ENCODE data around the gene MAPK7. TPM values are rescaled to one million over a fixed set of nuclear protein-coding genes. Genes with fewer than 3 reads are reported as not detected.

The MAPK7 gene
- total RNA-seq, 1 experiment from 2014 or later, result 40.0 TPM

DNA sequence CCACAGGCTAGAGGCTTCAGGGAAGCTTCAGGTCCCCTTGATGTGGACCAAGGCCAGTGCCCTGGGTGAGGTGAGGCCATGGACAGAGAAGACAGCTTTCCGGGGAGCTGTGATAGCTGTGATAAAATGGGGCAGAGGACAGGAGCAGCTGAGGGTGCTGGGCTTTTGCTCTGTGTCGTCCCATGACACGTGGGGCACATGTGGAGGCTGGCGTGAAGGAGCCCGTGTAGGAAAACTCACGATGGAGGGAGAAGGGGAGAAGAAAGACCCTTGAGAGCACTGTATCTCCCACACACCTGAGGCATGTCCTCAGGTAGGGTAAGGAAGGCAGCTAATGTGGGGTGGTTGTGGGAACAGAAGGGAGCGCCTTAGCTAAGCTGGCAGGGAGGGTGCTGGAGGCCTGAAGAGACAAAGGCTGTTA is 37.1 kb upstream of the MAPK7 start:
- DNase-seq (ENCODE audit: low spot score), result no peak
- no peak overlapping the region for H3K27ac ChIP-seq (ENCODE audit: low read depth, low read length, poor library complexity, severe bottlenecking)
- H3K9me3 ChIP-seq (ENCODE audit: low read depth, low read length, poor library complexity, severe bottlenecking), result no peaks in the 10 kb centered on the region
- ChIA-PET POLR2A (ENCODE audit: low non-redundant PET) (no interaction called here), CTCF (no interaction called here)
- H3K27me3 ChIP-seq (replicated peaks; ENCODE audit: insufficient read depth, low read depth, low read length, poor library complexity), result no peaks in the 10 kb centered on the region
- H3K36me3 ChIP-seq (ENCODE audit: insufficient read depth, low read length, poor library complexity, severe bottlenecking), result no peaks in the 10 kb centered on the region
- no peak for TF ChIP-seq EZH2 (IDR thresholded peaks at IDR 0.05; ENCODE audit: borderline replicate concordance, low read depth, low read length, poor library complexity, severe bottlenecking)
- TF ChIP-seq, protein P1, sequence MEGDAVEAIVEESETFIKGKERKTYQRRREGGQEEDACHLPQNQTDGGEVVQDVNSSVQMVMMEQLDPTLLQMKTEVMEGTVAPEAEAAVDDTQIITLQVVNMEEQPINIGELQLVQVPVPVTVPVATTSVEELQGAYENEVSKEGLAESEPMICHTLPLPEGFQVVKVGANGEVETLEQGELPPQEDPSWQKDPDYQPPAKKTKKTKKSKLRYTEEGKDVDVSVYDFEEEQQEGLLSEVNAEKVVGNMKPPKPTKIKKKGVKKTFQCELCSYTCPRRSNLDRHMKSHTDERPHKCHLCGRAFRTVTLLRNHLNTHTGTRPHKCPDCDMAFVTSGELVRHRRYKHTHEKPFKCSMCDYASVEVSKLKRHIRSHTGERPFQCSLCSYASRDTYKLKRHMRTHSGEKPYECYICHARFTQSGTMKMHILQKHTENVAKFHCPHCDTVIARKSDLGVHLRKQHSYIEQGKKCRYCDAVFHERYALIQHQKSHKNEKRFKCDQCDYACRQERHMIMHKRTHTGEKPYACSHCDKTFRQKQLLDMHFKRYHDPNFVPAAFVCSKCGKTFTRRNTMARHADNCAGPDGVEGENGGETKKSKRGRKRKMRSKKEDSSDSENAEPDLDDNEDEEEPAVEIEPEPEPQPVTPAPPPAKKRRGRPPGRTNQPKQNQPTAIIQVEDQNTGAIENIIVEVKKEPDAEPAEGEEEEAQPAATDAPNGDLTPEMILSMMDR (conservative IDR thresholded peaks at IDR 0.05; ENCODE audit: low read depth, low read length), result no peak
- intact Hi-C loops (cut with micrococcal nuclease; ENCODE audit: unreplicated experiment), result no loop called here
- no peak overlapping the region for H3K4me3 ChIP-seq (ENCODE audit: low read depth, low read length, poor library complexity, severe bottlenecking)
- no TSS peak for BruUV-seq (replicated peaks)
- H3K4me1 ChIP-seq (ENCODE audit: insufficient read depth, low read length, poor library complexity, severe bottlenecking), result no peaks in the 10 kb centered on the region

DNA sequence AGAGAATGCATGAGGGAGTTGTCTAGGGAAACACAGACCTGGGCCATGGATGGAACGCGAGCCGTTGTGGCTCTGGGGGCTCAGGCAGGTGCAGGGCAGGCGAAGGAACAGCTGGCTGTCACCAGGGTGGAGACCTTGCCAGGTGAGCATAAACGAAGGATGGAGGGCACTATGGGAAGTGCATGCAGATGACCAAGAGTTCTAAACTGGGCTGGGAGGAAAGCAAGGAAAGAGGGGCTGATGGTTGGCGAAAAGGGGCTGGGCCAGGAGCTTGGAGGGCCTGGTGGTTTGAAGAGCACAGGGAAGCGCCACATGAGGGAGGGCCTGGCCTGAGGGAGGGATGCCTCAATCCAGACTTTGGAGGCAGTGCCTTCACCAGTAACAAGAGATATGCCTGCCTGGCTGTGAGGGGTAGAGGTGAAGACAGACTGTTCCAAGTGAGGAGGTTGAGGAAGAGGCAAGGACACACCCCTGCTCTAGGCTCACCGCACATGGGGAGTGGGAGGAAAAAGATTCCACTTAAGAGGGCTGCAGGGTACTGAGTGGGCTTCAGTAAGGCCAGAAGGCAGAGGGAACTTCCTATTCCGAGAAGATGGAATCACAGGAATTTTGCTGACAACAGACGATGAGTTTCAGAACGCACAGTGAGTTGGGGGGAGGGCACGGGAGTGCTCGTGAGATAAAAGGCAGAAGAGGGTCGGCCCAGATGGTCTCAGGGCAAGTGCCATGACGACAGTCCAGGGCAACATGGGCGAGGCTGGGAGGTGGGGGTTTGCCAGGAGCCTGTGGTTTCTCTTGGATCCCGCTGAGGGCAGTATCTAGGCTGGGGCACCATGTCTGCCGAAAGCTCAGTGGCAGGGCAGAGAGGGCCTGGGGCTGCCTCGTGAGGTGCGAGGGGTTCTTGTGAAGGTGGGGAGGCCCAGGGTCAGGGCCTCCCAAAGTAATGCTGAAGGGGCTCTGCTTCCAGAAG is 36.4 kb upstream of the MAPK7 start:
- Histone ChIP-seq H3K36me3 (ENCODE audit: insufficient read depth, low read length, poor library complexity, severe bottlenecking) (no peaks in the 10 kb centered on the region), H3K4me3 (ENCODE audit: low read depth, low read length, poor library complexity, severe bottlenecking) (no peak overlapping the region), H3K27ac (ENCODE audit: low read depth, low read length, poor library complexity, severe bottlenecking) (no peak overlapping the region), H3K4me1 (ENCODE audit: insufficient read depth, low read length, poor library complexity, severe bottlenecking) (peaks cover 7% of the 10 kb centered on the region), H3K9me3 (ENCODE audit: low read depth, low read length, poor library complexity, severe bottlenecking) (no peaks in the 10 kb centered on the region), H3K27me3 (replicated peaks; ENCODE audit: insufficient read depth, low read depth, low read length, poor library complexity) (no peaks in the 10 kb centered on the region)
- POLR2A ChIA-PET (ENCODE audit: low non-redundant PET), result no interaction called here
- TF ChIP-seq, protein P1 (conservative IDR thresholded peaks at IDR 0.05; ENCODE audit: low read depth, low read length), result no peak
- no peak for TF ChIP-seq EZH2 (IDR thresholded peaks at IDR 0.05; ENCODE audit: borderline replicate concordance, low read depth, low read length, poor library complexity, severe bottlenecking)
- BruUV-seq (replicated peaks), result no TSS peak
- CTCF ChIA-PET, result no interaction called here
- DNase-seq (ENCODE audit: low spot score), result no peak
- intact Hi-C loops (cut with micrococcal nuclease; ENCODE audit: unreplicated experiment), result no loop called here

DNA sequence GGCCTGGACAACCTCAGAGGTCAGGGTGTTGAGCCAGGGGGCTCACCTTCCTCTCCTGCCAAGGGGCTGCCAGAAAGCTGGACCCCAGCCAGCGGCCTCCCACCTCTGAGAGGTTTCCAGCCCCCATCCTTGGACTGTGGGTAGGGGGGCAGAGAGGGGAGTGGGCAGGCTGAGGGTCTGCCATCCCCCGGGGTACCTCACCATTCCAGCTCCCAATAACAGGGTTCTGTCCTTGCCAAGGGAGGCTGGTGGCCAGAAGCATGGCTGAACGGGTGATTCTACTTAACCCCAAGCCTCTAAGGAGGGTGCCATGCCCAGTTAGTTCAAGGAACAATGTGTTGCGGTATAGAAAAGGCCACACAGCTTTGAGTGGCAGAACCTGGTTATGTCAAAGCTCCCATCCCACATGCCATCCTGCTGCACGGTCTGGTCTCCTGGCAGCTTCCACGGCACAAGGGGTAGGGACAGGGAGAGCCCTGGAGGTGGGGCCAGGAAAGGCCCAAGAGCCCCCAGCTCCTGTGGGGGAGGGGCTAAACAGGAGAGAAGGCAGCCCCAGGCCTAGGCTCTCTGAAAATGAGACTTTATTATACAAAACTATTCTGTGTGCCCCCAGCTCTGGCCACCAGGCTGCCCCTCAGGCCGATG is 35.6 kb upstream of the MAPK7 start:
- CTCF ChIA-PET, result no interaction called here
- BruUV-seq (replicated peaks), result no TSS peak
- Histone ChIP-seq H3K9me3 (ENCODE audit: low read depth, low read length, poor library complexity, severe bottlenecking) (no peaks in the 10 kb centered on the region), H3K27ac (ENCODE audit: low read depth, low read length, poor library complexity, severe bottlenecking) (no peak overlapping the region), H3K27me3 (replicated peaks; ENCODE audit: insufficient read depth, low read depth, low read length, poor library complexity) (no peaks in the 10 kb centered on the region), H3K4me1 (ENCODE audit: insufficient read depth, low read length, poor library complexity, severe bottlenecking) (peaks cover 14% of the 10 kb centered on the region), H3K4me3 (ENCODE audit: low read depth, low read length, poor library complexity, severe bottlenecking) (no peak overlapping the region), H3K36me3 (ENCODE audit: insufficient read depth, low read length, poor library complexity, severe bottlenecking) (no peaks in the 10 kb centered on the region)
- POLR2A ChIA-PET (ENCODE audit: low non-redundant PET), result no interaction called here
- no peak for TF ChIP-seq EZH2 (IDR thresholded peaks at IDR 0.05; ENCODE audit: borderline replicate concordance, low read depth, low read length, poor library complexity, severe bottlenecking)
- TF ChIP-seq, protein P1 (conservative IDR thresholded peaks at IDR 0.05; ENCODE audit: low read depth, low read length), result no peak
- intact Hi-C loops (cut with micrococcal nuclease; ENCODE audit: unreplicated experiment), result no loop called here
- no peak for DNase-seq (ENCODE audit: low spot score)
